Sigmoid colon (tissue), 7 donors: ENCODE measurements around the gene AFF2. TPM values are rescaled to one million over a fixed set of nuclear protein-coding genes. Genes with fewer than 3 reads are reported as not detected.

Experiments
- DNase-seq: peaks from one replicate; pipeline ENCODE4 v3.0.0-alpha.2; 2019
- H3K27ac ChIP-seq, 4 donors: fragments of 200-600 bp; sonication (generic); one replicate each; pipeline ENCODE4 v1.5.1; 2016 to 2019; ENCODE audit warnings: mild to moderate bottlenecking in 1 of 4
- H3K27me3 ChIP-seq, 3 donors: fragments of 200-600 bp; sonication (generic); one replicate each; pipeline ENCODE4 v1.5.1; 2019; ENCODE audit warnings: mild to moderate bottlenecking in 1 of 3
- H3K36me3 ChIP-seq, 4 donors: fragments of 200-600 bp; sonication (generic); one replicate each; pipeline ENCODE4 v1.5.1; 2016 to 2019
- H3K4me1 ChIP-seq, 4 donors: fragments of 200-600 bp; sonication (generic); one replicate each; pipeline ENCODE4 v1.5.1; 2017 to 2019
- H3K4me3 ChIP-seq, 4 donors: fragments of 200-600 bp; sonication (generic); one replicate each; pipeline ENCODE4 v1.5.1; 2017 to 2019; ENCODE audit warnings: mild to moderate bottlenecking in 2 of 4, moderate library complexity in 1 of 4
- H3K9me3 ChIP-seq, 4 donors: fragments of 200-600 bp in 3 of 4; sonication (generic) in 3 of 4; one replicate each; pipeline versions ENCODE4 v1.5.1 to v1.6.1; 2013 to 2019
- CTCF ChIP-seq, 4 experiments: fragments of 450-650 bp in 3 of 4; fragments of 200-600 bp in 1 of 4; IDR thresholded peaks; one replicate each; pipeline ENCODE4 v1.5.1; 2016 to 2019; ENCODE audit warnings: antibody characterized with exemption in 4 of 4, mild to moderate bottlenecking in 3 of 4, moderate library complexity in 2 of 4
- EP300 ChIP-seq, 4 donors: sonication (generic); formaldehyde crosslinking; IDR thresholded peaks; one replicate each; pipeline ENCODE4 v1.6.1; 2017; ENCODE audit warnings: antibody characterized with exemption in 4 of 4
- POLR2A ChIP-seq, 2 donors: fragments of 450-650 bp; IDR thresholded peaks; one replicate each; pipeline ENCODE4 v1.6.1; 2016; ENCODE audit warnings: antibody characterized with exemption in 2 of 2, mild to moderate bottlenecking in 2 of 2, moderate library complexity in 2 of 2
- POLR2AphosphoS5 ChIP-seq, 4 donors: sonication (generic); formaldehyde crosslinking; IDR thresholded peaks; one replicate each; pipeline ENCODE4 v1.6.1; 2017; ENCODE audit warnings: antibody characterized with exemption in 4 of 4
- WGBS, 2 donors: extraction: QIAGEN DNeasy Blood & Tissue Kit; methylation state at CpG; one replicate each; pipeline ENCODE4 v1.1.7; 2013; 5-methylcytosine and 5-hydroxymethylcytosine counted together
- intact Hi-C: fragments of 100-400 bp; cut with DNase I; formaldehyde crosslinking; loops from one replicate; pipeline ENCODE4 v1.15.1; 2023
- polyA plus RNA-seq, 3 donors: library from polyadenylated mRNA; stranded (reverse); fragments of 200-250 nt; gene quantifications; one replicate each; pipeline ENCODE4 v1.2.3, GENCODE V29; 2013
- total RNA-seq, 4 donors: library from RNA; depleted of rRNA; stranded (reverse); fragments of >200 nt; gene quantifications; one replicate each; pipeline ENCODE4 v1.1.0, GENCODE V29; 2016
- donor health status: healthy with polysubstance abuse.
- donor health status: Bipolar disorder and iron deficiency.
- donor health status: healthy.

AFF2 gene
- total and polyA plus RNA-seq, 7 donors, result 0.27 to 1.7 (median 1.1) TPM; not detected in 2

- TF ChIP-seq POLR2A (IDR thresholded peaks at IDR 0.05) (no peak), CTCF (IDR thresholded peaks at IDR 0.05) (no peak)
- H3K27ac ChIP-seq, result no peak overlapping the region
- intact Hi-C loops, result no loop called here
- no peaks in the 10 kb centered on the region for H3K4me1 ChIP-seq
- H3K4me3 ChIP-seq, result no peak overlapping the region
- WGBS, 2 donors, result 48 to 77% methylated on average over 2 of the region's 2 CpGs
- H3K36me3 ChIP-seq, result no peaks in the 10 kb centered on the region
- no peaks in the 10 kb centered on the region for H3K9me3 ChIP-seq
- no peaks in the 10 kb centered on the region for H3K27me3 ChIP-seq
- DNase-seq, result no peak
Observed at GRCh38 chrX:148612431-148612830, 112.0 kb downstream of the AFF2 start.

- Histone ChIP-seq H3K27me3 (no peaks in the 10 kb centered on the region), H3K4me3 (no peak overlapping the region), H3K9me3 (no peaks in the 10 kb centered on the region), H3K4me1 (no peaks in the 10 kb centered on the region), H3K27ac (no peak overlapping the region), H3K36me3 (no peaks in the 10 kb centered on the region)
- TF ChIP-seq CTCF (IDR thresholded peaks at IDR 0.05), result no peak
- no peak for TF ChIP-seq EP300 (IDR thresholded peaks at IDR 0.05)
- TF ChIP-seq POLR2AphosphoS5 (IDR thresholded peaks at IDR 0.05), result no peak
- TF ChIP-seq POLR2A (IDR thresholded peaks at IDR 0.05), result no peak
- WGBS, 2 donors, result 42 to 67% methylated on average over 4 of the region's 4 CpGs
- intact Hi-C loops, result no loop called here
- no peak for DNase-seq
Observed at GRCh38 chrX:148613636-148614035, 113.2 kb downstream of the AFF2 start.

GRCh38 chrX:148615491-148615890 lies 115.1 kb downstream of the AFF2 start:
- TF ChIP-seq CTCF (IDR thresholded peaks at IDR 0.05), result no peak
- TF ChIP-seq POLR2AphosphoS5 (IDR thresholded peaks at IDR 0.05), result no peak
- no peak for TF ChIP-seq POLR2A (IDR thresholded peaks at IDR 0.05)
- no peak for TF ChIP-seq EP300 (IDR thresholded peaks at IDR 0.05)
- no peaks in the 10 kb centered on the region for H3K9me3 ChIP-seq
- no peak overlapping the region for H3K27ac ChIP-seq
- no peaks in the 10 kb centered on the region for H3K27me3 ChIP-seq
- no peaks in the 10 kb centered on the region for H3K36me3 ChIP-seq
- 74 to 78% methylated on average over 2 of the region's 2 CpGs for WGBS, 2 donors
- intact Hi-C loops, result no loop called here
- DNase-seq, result no peak
- no peaks in the 10 kb centered on the region for H3K4me1 ChIP-seq
- H3K4me3 ChIP-seq, result no peak overlapping the region

GRCh38 chrX:148618470-148619445 lies 118.3 kb downstream of the AFF2 start:
- Histone ChIP-seq H3K36me3 (no peaks in the 10 kb centered on the region), H3K9me3 (no peaks in the 10 kb centered on the region), H3K4me3 (no peak overlapping the region), H3K4me1 (no peaks in the 10 kb centered on the region), H3K27me3 (no peaks in the 10 kb centered on the region), H3K27ac (no peak overlapping the region)
- no peak for DNase-seq
- TF ChIP-seq POLR2A (IDR thresholded peaks at IDR 0.05) (no peak), CTCF (IDR thresholded peaks at IDR 0.05) (no peak), EP300 (IDR thresholded peaks at IDR 0.05) (no peak), POLR2AphosphoS5 (IDR thresholded peaks at IDR 0.05) (no peak)
- intact Hi-C loops, result no loop called here
- 50 to 79% methylated on average over 3 of the region's 3 CpGs for WGBS, 2 donors
